HG03521 (cell line): ENCODE results near the gene DENND10.
"Not testable (repeated sequence)": the region's sequence is repeated elsewhere in the genome, so short reads cannot be mapped to it uniquely, and the experiment has no call there.

Experiments used
- ATAC-seq: cut with Tn5 transposase; IDR thresholded peaks from one replicate; pipeline ENCODE4 v1.9.1; 2021; ENCODE audit warnings: mild to moderate bottlenecking, moderate library complexity; ENCODE audit not compliant: unreplicated experiment

DENND10 gene

GRCh38 chr10:119129721-119130120, 25.8 kb downstream of the DENND10 start:
- no peak for ATAC-seq

- ATAC-seq, result peak; percentile 43
Observed at GRCh38 chr10:119131512-119132240, 27.8 kb downstream of the DENND10 start.

GRCh38 chr10:119132521-119133345, 28.8 kb downstream of the DENND10 start:
- ATAC-seq, result no peak

GRCh38 chr10:119133949-119134348, 30.0 kb downstream of the DENND10 start:
- no peak for ATAC-seq

GRCh38 chr10:119135513-119135881, 31.6 kb downstream of the DENND10 start:
- no peak for ATAC-seq

GRCh38 chr10:119136084-119136483, 32.2 kb downstream of the DENND10 start:
- no peak for ATAC-seq

GRCh38 chr10:119137878-119138277, 34.0 kb downstream of the DENND10 start:
- not testable (repeated sequence) for ATAC-seq

- ATAC-seq, result no peak
Observed at GRCh38 chr10:119138346-119139306, 34.7 kb downstream of the DENND10 start.

- no peak for ATAC-seq
Observed at GRCh38 chr10:119139464-119140067, 35.7 kb downstream of the DENND10 start.

GRCh38 chr10:119140603-119141245, 36.8 kb downstream of the DENND10 start:
- no peak for ATAC-seq

GRCh38 chr10:119143657-119144056, 39.7 kb downstream of the DENND10 start:
- no peak for ATAC-seq

GRCh38 chr10:119149157-119149556, 45.2 kb downstream of the DENND10 start:
- ATAC-seq, result no peak

GRCh38 chr10:119149729-119150128, 45.8 kb downstream of the DENND10 start:
- no peak for ATAC-seq

- not testable (repeated sequence) for ATAC-seq
Observed at GRCh38 chr10:119151601-119152000, 47.7 kb downstream of the DENND10 start.

GRCh38 chr10:119153041-119153440, 49.1 kb downstream of the DENND10 start:
- no peak for ATAC-seq

- no peak for ATAC-seq
Observed at GRCh38 chr10:119153661-119154060, 49.7 kb downstream of the DENND10 start.

GRCh38 chr10:119159332-119159731, 55.4 kb downstream of the DENND10 start:
- ATAC-seq, result no peak

GRCh38 chr10:119161680-119162451, 58.0 kb downstream of the DENND10 start:
- no peak for ATAC-seq

GRCh38 chr10:119162452-119163092, 58.7 kb downstream of the DENND10 start:
- no peak for ATAC-seq
